Endothelial cell of umbilical vein (primary cell): ENCODE results near the gene SMPX. TPM values are rescaled to one million over a fixed set of nuclear protein-coding genes. Genes with fewer than 3 reads are reported as not detected.

ENCODE experiments used
- BruUV-seq: library from RNA; stranded (reverse); fragments of 400-500 nt; replicated peaks from 2 replicates; lab custom pipeline; 2021; lab: Mats Ljungman, UMichigan
- CTCF ChIA-PET: fragments of 300-600, 350-600 bp; sonication (Branson Sonifier 250); formaldehyde crosslinking; loops from one replicate; lab custom pipeline; 2021; ENCODE audit warnings: antibody characterized with exemption, inconsistent platforms; lab: Charles Lee
- POLR2A ChIA-PET: fragments of 300-600, 350-600 bp; sonication (Branson Sonifier 250); formaldehyde crosslinking; loops from one replicate; lab custom pipeline; 2021; ENCODE audit warnings: antibody characterized with exemption, inconsistent platforms; lab: Charles Lee
- DNase-seq: peaks from one replicate; pipeline ENCODE4 v3.0.0-alpha.2; 2011; ENCODE audit warnings: low read depth, low spot score
- FAIRE-seq: peaks from 2 replicates; lab custom pipeline; 2011; peaks lifted over from hg19 to GRCh38; lab: Jason Lieb, UNC
- H2AFZ ChIP-seq: 2 replicates; pipeline ENCODE4 v1.6.0; 2012; ENCODE audit warnings: low read depth, low read length, control low read depth, inconsistent platforms
- H3K27ac ChIP-seq: 2 replicates; pipeline ENCODE4 v1.5.1; 2011; ENCODE audit warnings: low read depth, mild to moderate bottlenecking, control low read depth, low read length, moderate library complexity; ENCODE audit not compliant: insufficient read depth
- H3K27me3 ChIP-seq, 2 experiments: 2 replicates each; pipeline versions ENCODE4 v1.6.0 to v1.6.1; 2011; ENCODE audit warnings: low read length in 2 of 2, mixed read lengths in 1 of 2; ENCODE audit not compliant: control insufficient read depth in 2 of 2, insufficient read depth in 2 of 2
- H3K36me3 ChIP-seq, 2 experiments: 2 replicates in 1 of 2; 3 replicates in 1 of 2; pipeline ENCODE4 v1.5.1; 2011; ENCODE audit warnings: low read length in 2 of 2, mild to moderate bottlenecking in 1 of 2, moderate library complexity in 1 of 2; ENCODE audit not compliant: control insufficient read depth in 2 of 2, insufficient read depth in 2 of 2; ENCODE audit errors: extremely low read depth in 1 of 2
- H3K4me1 ChIP-seq: 3 replicates; pipeline ENCODE4 v1.5.1; 2011; ENCODE audit warnings: mild to moderate bottlenecking, low read length; ENCODE audit not compliant: control insufficient read depth, insufficient read depth; ENCODE audit errors: extremely low read depth
- H3K4me2 ChIP-seq: 2 replicates; pipeline ENCODE4 v1.6.1; 2011; ENCODE audit warnings: low read length, control low read depth, mixed read lengths; ENCODE audit not compliant: insufficient read depth
- H3K4me3 ChIP-seq, 3 experiments: fragments of 200-600 bp in 1 of 3; sonication (generic), shearing (Covaris generic) in 1 of 3; replicated peaks in 1 of 3; 2 replicates each; pipeline ENCODE4 v1.5.1; 2011 to 2016; ENCODE audit warnings: control low read depth in 3 of 3, low read length in 3 of 3, mild to moderate bottlenecking in 2 of 3, inconsistent platforms in 1 of 3, low read depth in 1 of 3, moderate library complexity in 1 of 3; ENCODE audit not compliant: insufficient read depth in 1 of 3
- H3K79me2 ChIP-seq: 2 replicates; pipeline ENCODE4 v1.6.0; 2012; ENCODE audit warnings: low read length, inconsistent platforms; ENCODE audit not compliant: control insufficient read depth, insufficient read depth
- H3K9ac ChIP-seq: replicated peaks from 2 replicates; pipeline ENCODE3; 2011; ENCODE audit warnings: low read length, control low read depth; ENCODE audit not compliant: insufficient read depth; ENCODE audit errors: extremely low read depth
- H3K9me1 ChIP-seq: replicated peaks from 3 replicates; pipeline ENCODE4 v1.6.0; 2011; ENCODE audit warnings: mild to moderate bottlenecking, low read length; ENCODE audit not compliant: control insufficient read depth, insufficient read depth; ENCODE audit errors: extremely low read depth
- H3K9me3 ChIP-seq: replicated peaks from 2 replicates; pipeline ENCODE4 v1.5.1; 2012; ENCODE audit warnings: low read length, inconsistent platforms; ENCODE audit not compliant: control insufficient read depth, insufficient read depth
- H4K20me1 ChIP-seq: replicated peaks from 2 replicates; pipeline ENCODE3; 2011; ENCODE audit warnings: mild to moderate bottlenecking, low read length; ENCODE audit not compliant: control insufficient read depth, insufficient read depth; ENCODE audit errors: extremely low read depth
- EZH2 ChIP-seq: IDR thresholded peaks from 2 replicates; pipeline ENCODE4 v1.6.1; 2012; ENCODE audit warnings: borderline replicate concordance, low read depth, mild to moderate bottlenecking, moderate library complexity, low read length, inconsistent platforms; ENCODE audit not compliant: severe bottlenecking
- FOS ChIP-seq: IDR thresholded peaks from 2 replicates; pipeline ENCODE4 v1.6.1; 2011; ENCODE audit warnings: mild to moderate bottlenecking, low read length, moderate library complexity, borderline replicate concordance; ENCODE audit not compliant: insufficient read depth
- GATA2 ChIP-seq: IDR thresholded peaks from 2 replicates; pipeline ENCODE4 v1.7.0; 2011; ENCODE audit warnings: low read depth, mild to moderate bottlenecking, moderate library complexity, mixed read lengths, low read length; ENCODE audit not compliant: insufficient read length, insufficient read depth
- JUN ChIP-seq: IDR thresholded peaks from 2 replicates; pipeline ENCODE4 v1.6.1; 2011; ENCODE audit warnings: borderline replicate concordance, low read depth; ENCODE audit not compliant: insufficient read length, insufficient read depth
- MYC ChIP-seq: IDR thresholded peaks from one replicate; pipeline ENCODE4 v1.6.1; 2011; ENCODE audit warnings: mild to moderate bottlenecking, low read depth, low read length
- POLR2A ChIP-seq: IDR thresholded peaks from 2 replicates; pipeline ENCODE4 v1.6.1; 2012; ENCODE audit warnings: low read depth, mild to moderate bottlenecking, control low read depth, low read length
- POLR2AphosphoS5 ChIP-seq: IDR thresholded peaks from 2 replicates; pipeline ENCODE4 v1.6.1; 2012; ENCODE audit warnings: low read depth, mild to moderate bottlenecking, control low read depth, low read length, moderate library complexity; ENCODE audit not compliant: insufficient read depth
- dilution Hi-C: fragments of 300-500 bp; cut with MboI; formaldehyde crosslinking; loops from one replicate; pipeline ENCODE4 v1.15.0; 2019; ENCODE audit warnings: low sequenced_read_pairs; ENCODE audit not compliant: extremely low pct_ligation_motif_present
- intact Hi-C: fragments of 100-400 bp; cut with micrococcal nuclease; formaldehyde crosslinking; loops from one replicate; pipeline ENCODE4 v1.10.0; 2022
- polyA plus RNA-seq, 4 experiments: library from polyadenylated mRNA; depleted of rRNA in 3 of 4; stranded (reverse) in 3 of 4; unstranded in 1 of 4; fragments of >200 nt; gene quantifications; 2 replicates each; pipeline versions ENCODE4 v1.2.1 to v1.2.3, GENCODE V29; 2011 to 2012; ENCODE audit warnings: missing spikeins in 1 of 4
- total RNA-seq: library from RNA; stranded (reverse); gene quantifications from 2 replicates; pipeline ENCODE4 v1.2.3, GENCODE V29; 2021
- TF ChIP-seq, protein P1 (sequence below): IDR thresholded peaks from 2 replicates; pipeline ENCODE4 v1.6.1; 2011; ENCODE audit not compliant: insufficient read depth, insufficient read length
- TF ChIP-seq, protein P2 (sequence below), 2 donors: IDR thresholded peaks; 1 replicate in 1 of 2; 2 replicates in 1 of 2; pipeline ENCODE4 v1.5.1; 2011; ENCODE audit warnings: low read length in 2 of 2, mild to moderate bottlenecking in 2 of 2, moderate library complexity in 2 of 2, control low read depth in 1 of 2, inconsistent platforms in 1 of 2, low read depth in 1 of 2; ENCODE audit not compliant: insufficient read depth in 1 of 2; ENCODE audit errors: extremely low read depth in 1 of 2

Gene SMPX
- total and polyA plus RNA-seq, 2 donors (not counting 3 experiments of a cell fraction or from before 2014, with no cell fraction given) = not detected

DNA sequence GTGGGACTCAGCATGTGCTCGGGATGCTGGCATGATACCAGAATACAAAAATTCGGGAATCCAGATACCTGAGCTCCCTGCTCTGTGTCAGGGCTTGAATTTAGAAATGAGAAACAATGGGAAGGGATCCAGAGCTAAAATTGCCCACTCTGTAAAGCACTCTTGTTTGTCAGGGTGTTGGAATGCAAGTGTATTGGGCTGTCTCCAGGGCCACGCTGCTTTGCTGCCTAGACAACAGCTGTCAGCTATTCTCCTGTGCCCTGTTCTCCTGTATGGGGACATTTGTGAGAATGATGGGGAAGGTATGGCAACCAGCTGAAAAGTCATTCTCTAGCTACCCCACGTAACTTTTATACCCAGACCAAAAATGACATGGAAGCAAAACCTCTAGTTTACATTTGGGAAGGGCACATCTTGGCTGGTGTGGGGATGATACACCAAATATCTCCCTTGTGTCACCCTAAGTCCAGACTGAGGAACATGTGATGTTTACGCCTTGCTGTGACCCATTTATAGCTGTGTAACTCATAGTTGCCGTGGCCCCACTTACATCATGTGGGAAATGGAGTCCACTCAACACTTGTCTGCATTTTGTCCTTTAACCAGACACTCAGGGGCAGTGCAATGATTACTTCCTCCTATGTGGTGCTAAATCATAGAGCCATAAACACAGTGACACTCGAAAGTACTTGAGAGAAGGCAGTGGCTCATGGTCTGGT is 46.6 kb downstream of the SMPX start:
- no peak for TF ChIP-seq JUN
- no peak for TF ChIP-seq GATA2
- no peak for TF ChIP-seq EZH2
- TF ChIP-seq MYC = no peak
- TF ChIP-seq, protein P1, sequence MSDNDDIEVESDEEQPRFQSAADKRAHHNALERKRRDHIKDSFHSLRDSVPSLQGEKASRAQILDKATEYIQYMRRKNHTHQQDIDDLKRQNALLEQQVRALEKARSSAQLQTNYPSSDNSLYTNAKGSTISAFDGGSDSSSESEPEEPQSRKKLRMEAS = no peak
- TF ChIP-seq POLR2AphosphoS5 = no peak
- TF ChIP-seq, protein P2, sequence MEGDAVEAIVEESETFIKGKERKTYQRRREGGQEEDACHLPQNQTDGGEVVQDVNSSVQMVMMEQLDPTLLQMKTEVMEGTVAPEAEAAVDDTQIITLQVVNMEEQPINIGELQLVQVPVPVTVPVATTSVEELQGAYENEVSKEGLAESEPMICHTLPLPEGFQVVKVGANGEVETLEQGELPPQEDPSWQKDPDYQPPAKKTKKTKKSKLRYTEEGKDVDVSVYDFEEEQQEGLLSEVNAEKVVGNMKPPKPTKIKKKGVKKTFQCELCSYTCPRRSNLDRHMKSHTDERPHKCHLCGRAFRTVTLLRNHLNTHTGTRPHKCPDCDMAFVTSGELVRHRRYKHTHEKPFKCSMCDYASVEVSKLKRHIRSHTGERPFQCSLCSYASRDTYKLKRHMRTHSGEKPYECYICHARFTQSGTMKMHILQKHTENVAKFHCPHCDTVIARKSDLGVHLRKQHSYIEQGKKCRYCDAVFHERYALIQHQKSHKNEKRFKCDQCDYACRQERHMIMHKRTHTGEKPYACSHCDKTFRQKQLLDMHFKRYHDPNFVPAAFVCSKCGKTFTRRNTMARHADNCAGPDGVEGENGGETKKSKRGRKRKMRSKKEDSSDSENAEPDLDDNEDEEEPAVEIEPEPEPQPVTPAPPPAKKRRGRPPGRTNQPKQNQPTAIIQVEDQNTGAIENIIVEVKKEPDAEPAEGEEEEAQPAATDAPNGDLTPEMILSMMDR (IDR thresholded peaks at IDR 0.05; ENCODE audit: extremely low read depth in 1 of 2, insufficient read depth in 1 of 2, low read depth in 1 of 2, low read length in 2 of 2) = no peak
- TF ChIP-seq FOS = no peak
- no peak for TF ChIP-seq POLR2A
- no peaks in the 10 kb centered on the region for H3K79me2 ChIP-seq
- BruUV-seq = no TSS peak
- H2AFZ ChIP-seq = no peak overlapping the region
- ChIA-PET CTCF (interaction anchor here (0.9 kb wide), 1 partner anchor 1181 kb away, joined by 3 read pairs; no protein-coding TSS in a partner anchor), POLR2A (no interaction called here)
- no peaks in the 10 kb centered on the region for H3K9me3 ChIP-seq
- dilution Hi-C loops = no loop called here
- no peak overlapping the region for H3K4me3 ChIP-seq
- no peaks in the 10 kb centered on the region for H3K9me1 ChIP-seq
- no peak overlapping the region for H3K27ac ChIP-seq
- no peak for FAIRE-seq
- H4K20me1 ChIP-seq = no peaks in the 10 kb centered on the region
- no peaks in the 10 kb centered on the region for H3K4me1 ChIP-seq
- no peaks in the 10 kb centered on the region for H3K27me3 ChIP-seq
- no peak overlapping the region for H3K4me2 ChIP-seq
- H3K9ac ChIP-seq = no peak overlapping the region
- intact Hi-C loops = no loop called here
- no peaks in the 10 kb centered on the region for H3K36me3 ChIP-seq
- DNase-seq = no peak
